Liver (tissue), 3 donors: ENCODE results near the gene SPOUT1.

ENCODE experiments used
- TAF1 ChIP-seq: conservative IDR thresholded peaks from 2 replicates; pipeline ENCODE4 v1.6.1; 2016; ENCODE audit warnings: antibody characterized with exemption, mild to moderate bottlenecking
- TF ChIP-seq, protein P1 (sequence below): fragments of 150-350 bp; IDR thresholded peaks from 2 replicates; pipeline ENCODE4 v1.5.1; 2017; ENCODE audit warnings: improper control_type of control experiment, low read depth, low read length; ENCODE audit not compliant: missing input control
- donor health status: healthy.
- donor health status: healthy.

DNA sequence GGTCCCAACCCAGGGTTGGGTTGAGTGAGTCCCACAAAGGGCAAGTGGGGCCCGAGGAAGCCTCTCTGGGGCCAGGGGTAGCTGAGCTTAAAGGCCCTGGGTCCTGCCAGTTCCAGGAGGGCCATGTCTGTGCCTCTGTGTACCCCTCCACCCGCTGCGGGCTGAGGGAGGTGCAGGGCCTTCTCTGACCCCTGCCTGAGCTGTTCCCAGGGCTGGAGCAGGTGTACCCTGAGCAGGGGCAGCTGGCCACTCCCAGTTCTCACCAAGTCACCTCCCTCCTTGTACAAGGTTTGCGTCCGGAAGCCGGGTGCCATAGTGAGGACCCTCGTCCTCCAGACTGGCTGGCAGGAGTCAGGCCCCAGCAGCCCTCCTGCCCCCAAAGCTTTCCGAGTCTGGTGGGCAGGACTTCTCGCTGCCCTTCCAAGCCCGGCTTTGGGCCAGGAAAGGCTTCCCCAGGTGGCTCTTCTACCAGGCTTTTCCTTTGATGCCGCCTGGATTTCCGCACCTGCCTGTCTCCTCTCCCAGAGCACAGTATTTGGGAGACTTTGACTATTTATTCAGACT, 20.5 kb downstream of the SPOUT1 start:
- TF ChIP-seq TAF1, result no peak
- TF ChIP-seq, protein P1, sequence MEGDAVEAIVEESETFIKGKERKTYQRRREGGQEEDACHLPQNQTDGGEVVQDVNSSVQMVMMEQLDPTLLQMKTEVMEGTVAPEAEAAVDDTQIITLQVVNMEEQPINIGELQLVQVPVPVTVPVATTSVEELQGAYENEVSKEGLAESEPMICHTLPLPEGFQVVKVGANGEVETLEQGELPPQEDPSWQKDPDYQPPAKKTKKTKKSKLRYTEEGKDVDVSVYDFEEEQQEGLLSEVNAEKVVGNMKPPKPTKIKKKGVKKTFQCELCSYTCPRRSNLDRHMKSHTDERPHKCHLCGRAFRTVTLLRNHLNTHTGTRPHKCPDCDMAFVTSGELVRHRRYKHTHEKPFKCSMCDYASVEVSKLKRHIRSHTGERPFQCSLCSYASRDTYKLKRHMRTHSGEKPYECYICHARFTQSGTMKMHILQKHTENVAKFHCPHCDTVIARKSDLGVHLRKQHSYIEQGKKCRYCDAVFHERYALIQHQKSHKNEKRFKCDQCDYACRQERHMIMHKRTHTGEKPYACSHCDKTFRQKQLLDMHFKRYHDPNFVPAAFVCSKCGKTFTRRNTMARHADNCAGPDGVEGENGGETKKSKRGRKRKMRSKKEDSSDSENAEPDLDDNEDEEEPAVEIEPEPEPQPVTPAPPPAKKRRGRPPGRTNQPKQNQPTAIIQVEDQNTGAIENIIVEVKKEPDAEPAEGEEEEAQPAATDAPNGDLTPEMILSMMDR, result no peak
